Thyroid gland (tissue), 4 donors: Measurements from ENCODE around the gene SYTL4.

Experiments used
- POLR2A ChIP-seq, 2 donors: fragments of 450-650 bp; IDR thresholded peaks; one replicate each; pipeline ENCODE4 v1.6.1; 2017; ENCODE audit warnings: antibody characterized with exemption in 2 of 2, mild to moderate bottlenecking in 2 of 2, moderate library complexity in 1 of 2
- TF ChIP-seq, protein P1 (sequence below), 6 experiments: fragments of 200-600 bp in 3 of 6; fragments of 450-650 bp in 3 of 6; sonication (generic) in 3 of 6; IDR thresholded peaks; one replicate each; pipeline ENCODE4 v1.5.1; 2016 to 2019; ENCODE audit warnings: antibody characterized with exemption in 6 of 6, mild to moderate bottlenecking in 2 of 6, inconsistent platforms in 1 of 6, moderate library complexity in 1 of 6

DNA sequence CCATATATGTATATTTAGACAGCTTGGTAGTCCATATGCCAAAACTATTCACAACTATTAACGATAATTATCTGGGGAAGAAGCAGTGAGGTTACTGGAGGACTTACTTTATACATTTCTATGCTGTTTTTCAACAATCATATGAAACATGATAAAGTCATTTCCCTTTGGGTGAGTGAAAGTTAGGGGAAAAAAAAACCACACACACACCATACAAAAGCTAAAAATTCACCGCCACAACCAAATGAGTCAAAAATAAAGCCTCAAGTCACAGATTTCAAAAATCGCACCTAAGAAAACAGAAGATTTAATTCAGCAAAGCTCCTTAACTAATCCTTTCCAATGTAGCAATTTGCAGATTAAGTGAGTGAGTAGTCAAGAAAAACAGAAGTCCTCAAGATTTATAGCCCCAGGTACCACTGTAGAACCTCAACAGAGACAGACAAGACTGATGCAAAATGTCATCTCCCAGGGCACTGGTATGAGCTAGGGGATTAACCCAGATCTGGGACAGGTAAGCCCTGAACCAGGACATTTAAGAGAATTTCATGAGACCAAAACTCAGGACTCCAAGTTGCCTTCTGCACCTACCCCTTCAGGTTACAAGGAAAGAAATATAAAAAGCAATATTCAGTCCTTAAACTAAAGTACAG is 35.1 kb downstream of the SYTL4 start:
- no peak for TF ChIP-seq POLR2A (IDR thresholded peaks at IDR 0.05)
- TF ChIP-seq, protein P1, sequence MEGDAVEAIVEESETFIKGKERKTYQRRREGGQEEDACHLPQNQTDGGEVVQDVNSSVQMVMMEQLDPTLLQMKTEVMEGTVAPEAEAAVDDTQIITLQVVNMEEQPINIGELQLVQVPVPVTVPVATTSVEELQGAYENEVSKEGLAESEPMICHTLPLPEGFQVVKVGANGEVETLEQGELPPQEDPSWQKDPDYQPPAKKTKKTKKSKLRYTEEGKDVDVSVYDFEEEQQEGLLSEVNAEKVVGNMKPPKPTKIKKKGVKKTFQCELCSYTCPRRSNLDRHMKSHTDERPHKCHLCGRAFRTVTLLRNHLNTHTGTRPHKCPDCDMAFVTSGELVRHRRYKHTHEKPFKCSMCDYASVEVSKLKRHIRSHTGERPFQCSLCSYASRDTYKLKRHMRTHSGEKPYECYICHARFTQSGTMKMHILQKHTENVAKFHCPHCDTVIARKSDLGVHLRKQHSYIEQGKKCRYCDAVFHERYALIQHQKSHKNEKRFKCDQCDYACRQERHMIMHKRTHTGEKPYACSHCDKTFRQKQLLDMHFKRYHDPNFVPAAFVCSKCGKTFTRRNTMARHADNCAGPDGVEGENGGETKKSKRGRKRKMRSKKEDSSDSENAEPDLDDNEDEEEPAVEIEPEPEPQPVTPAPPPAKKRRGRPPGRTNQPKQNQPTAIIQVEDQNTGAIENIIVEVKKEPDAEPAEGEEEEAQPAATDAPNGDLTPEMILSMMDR (IDR thresholded peaks at IDR 0.05), result no peak
